ENCODE data around the gene R3HDML.
A peak's percentile ranks its signal among the peaks of the same experiment; 100 is the strongest.

DNA sequence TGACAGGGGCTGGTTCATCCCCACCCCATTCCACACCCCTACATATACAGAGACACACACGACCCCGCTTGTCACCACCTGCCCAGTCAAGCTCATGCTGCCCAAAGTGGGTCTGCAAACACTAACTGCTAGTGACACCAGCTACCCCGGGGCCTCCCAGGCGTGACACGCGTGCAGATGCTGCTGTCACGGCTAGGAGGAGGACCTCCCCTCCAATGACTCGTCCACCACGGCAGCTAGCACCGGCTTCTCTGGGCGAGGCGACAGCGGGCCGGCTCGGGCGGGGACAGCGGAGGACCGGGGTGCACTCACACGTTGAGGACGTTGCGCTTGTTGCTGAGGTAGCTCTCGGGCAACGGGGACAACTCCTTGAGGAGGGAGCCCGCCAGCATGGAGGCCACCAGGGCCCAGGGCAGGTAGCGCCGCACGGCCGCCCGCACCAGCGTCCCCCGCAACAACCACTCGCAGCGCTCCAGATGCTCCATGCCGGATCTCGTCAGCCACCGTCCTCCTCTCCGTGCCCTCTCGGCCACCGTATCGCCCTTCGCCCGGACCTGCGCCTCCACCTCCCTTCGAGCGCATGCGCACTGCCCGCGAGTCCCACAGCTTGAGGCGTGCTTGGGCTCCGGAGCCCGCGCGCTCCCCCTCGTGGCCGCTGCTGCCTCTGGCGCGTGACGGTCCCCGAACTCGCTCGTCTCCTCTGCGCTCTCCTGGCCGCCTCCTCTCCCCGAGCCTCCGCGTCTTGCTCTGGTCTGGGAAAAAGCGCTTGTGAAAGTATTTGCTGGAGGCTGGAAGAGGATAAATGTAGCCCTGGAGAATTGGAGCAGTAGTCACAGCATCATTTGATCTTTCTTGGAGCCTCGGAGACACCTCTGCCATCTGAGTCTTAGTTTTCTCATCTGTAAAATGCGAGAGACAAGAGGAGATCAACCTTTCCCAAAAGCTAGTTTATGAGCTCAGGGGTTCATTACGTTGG, 25.9 kb upstream of the R3HDML start, which contains the start of gene FITM2:
- TF ChIP-seq, protein P1, sequence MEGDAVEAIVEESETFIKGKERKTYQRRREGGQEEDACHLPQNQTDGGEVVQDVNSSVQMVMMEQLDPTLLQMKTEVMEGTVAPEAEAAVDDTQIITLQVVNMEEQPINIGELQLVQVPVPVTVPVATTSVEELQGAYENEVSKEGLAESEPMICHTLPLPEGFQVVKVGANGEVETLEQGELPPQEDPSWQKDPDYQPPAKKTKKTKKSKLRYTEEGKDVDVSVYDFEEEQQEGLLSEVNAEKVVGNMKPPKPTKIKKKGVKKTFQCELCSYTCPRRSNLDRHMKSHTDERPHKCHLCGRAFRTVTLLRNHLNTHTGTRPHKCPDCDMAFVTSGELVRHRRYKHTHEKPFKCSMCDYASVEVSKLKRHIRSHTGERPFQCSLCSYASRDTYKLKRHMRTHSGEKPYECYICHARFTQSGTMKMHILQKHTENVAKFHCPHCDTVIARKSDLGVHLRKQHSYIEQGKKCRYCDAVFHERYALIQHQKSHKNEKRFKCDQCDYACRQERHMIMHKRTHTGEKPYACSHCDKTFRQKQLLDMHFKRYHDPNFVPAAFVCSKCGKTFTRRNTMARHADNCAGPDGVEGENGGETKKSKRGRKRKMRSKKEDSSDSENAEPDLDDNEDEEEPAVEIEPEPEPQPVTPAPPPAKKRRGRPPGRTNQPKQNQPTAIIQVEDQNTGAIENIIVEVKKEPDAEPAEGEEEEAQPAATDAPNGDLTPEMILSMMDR (IDR thresholded peaks at IDR 0.05): peak; percentile 96 to 99 (median 98)
- TF ChIP-seq POLR2AphosphoS5 (IDR thresholded peaks at IDR 0.05) (peak; percentile 83 to 96), POLR2A (IDR thresholded peaks at IDR 0.05) (peak in 2 of 4 donors; percentile 66 to 69), EP300 (IDR thresholded peaks at IDR 0.05) (peak in 1 of 4 donors; percentile 60)

All from upper lobe of left lung (tissue), 4 donors.